B cell (primary cell): ENCODE data around the gene CD300LB.

Experiments used
- CTCF ChIP-seq: fragments of 200-600 bp; IDR thresholded peaks from one replicate; pipeline ENCODE4 v1.8.0; 2022; ENCODE audit warnings: antibody characterized with exemption, mild to moderate bottlenecking
- EZH2 ChIP-seq: IDR thresholded peaks from 2 replicates; pipeline ENCODE4 v1.6.1; 2012; ENCODE audit warnings: borderline replicate concordance, low read depth, mild to moderate bottlenecking, moderate library complexity, low read length; ENCODE audit not compliant: insufficient read depth, poor library complexity, severe bottlenecking

- TF ChIP-seq EZH2 (no peak), CTCF (no peak)
Measured at GRCh38 chr17:74541176-74542111, 10.2 kb upstream of the CD300LB start.
